Suprapubic skin (tissue), 4 donors: ENCODE results near the gene PGAP3. TPM values are rescaled to one million over a fixed set of nuclear protein-coding genes. Genes with fewer than 3 reads are reported as not detected.

Experiments used
- DNase-seq, 2 donors: peaks; one replicate each; pipeline ENCODE4 v3.0.0-alpha.2; 2019; ENCODE audit warnings: low spot score in 2 of 2
- H3K27ac ChIP-seq: fragments of 200-600 bp; sonication (generic); one replicate; pipeline ENCODE4 v1.5.1; 2019
- H3K27me3 ChIP-seq: fragments of 200-600 bp; sonication (generic); one replicate; pipeline ENCODE4 v1.5.1; 2019
- H3K36me3 ChIP-seq: fragments of 200-600 bp; sonication (generic); one replicate; pipeline ENCODE4 v1.5.1; 2019
- H3K4me1 ChIP-seq: fragments of 200-600 bp; sonication (generic); one replicate; pipeline ENCODE4 v1.5.1; 2019
- H3K4me3 ChIP-seq: fragments of 200-600 bp; sonication (generic); one replicate; pipeline ENCODE4 v1.5.1; 2019; ENCODE audit warnings: mild to moderate bottlenecking
- H3K9me3 ChIP-seq: fragments of 200-600 bp; sonication (generic); one replicate; pipeline ENCODE4 v1.5.1; 2019
- EP300 ChIP-seq: sonication (generic); formaldehyde crosslinking; IDR thresholded peaks from one replicate; pipeline ENCODE4 v1.6.1; 2017; ENCODE audit warnings: antibody characterized with exemption
- POLR2A ChIP-seq, 2 donors: fragments of 450-650 bp; IDR thresholded peaks; one replicate each; pipeline ENCODE4 v1.6.1; 2017; ENCODE audit warnings: antibody characterized with exemption in 2 of 2, mild to moderate bottlenecking in 2 of 2, moderate library complexity in 2 of 2
- POLR2AphosphoS5 ChIP-seq, 3 donors: sonication (generic); formaldehyde crosslinking; IDR thresholded peaks; one replicate each; pipeline ENCODE4 v1.6.1; 2017; ENCODE audit warnings: antibody characterized with exemption in 3 of 3
- WGBS: methylation state at CpG from one replicate; pipeline ENCODE4 v1.1.5; 2018; 5-methylcytosine and 5-hydroxymethylcytosine counted together
- total RNA-seq, 4 donors: library from RNA; depleted of rRNA; stranded (reverse); fragments of >200 nt; gene quantifications; one replicate each; pipeline ENCODE4 v1.1.0, GENCODE V29; 2016
- TF ChIP-seq, protein P1 (sequence below), 2 donors: fragments of 200-600 bp in 1 of 2; fragments of 450-650 bp in 1 of 2; sonication (generic) in 1 of 2; IDR thresholded peaks; one replicate each; pipeline ENCODE4 v1.5.1; 2016 to 2019; ENCODE audit warnings: antibody characterized with exemption in 2 of 2, mild to moderate bottlenecking in 1 of 2, moderate library complexity in 1 of 2

The PGAP3 gene
- total RNA-seq, 4 donors from 2014 or later = 25.7 to 41.5 (median 32.7) TPM

DNA sequence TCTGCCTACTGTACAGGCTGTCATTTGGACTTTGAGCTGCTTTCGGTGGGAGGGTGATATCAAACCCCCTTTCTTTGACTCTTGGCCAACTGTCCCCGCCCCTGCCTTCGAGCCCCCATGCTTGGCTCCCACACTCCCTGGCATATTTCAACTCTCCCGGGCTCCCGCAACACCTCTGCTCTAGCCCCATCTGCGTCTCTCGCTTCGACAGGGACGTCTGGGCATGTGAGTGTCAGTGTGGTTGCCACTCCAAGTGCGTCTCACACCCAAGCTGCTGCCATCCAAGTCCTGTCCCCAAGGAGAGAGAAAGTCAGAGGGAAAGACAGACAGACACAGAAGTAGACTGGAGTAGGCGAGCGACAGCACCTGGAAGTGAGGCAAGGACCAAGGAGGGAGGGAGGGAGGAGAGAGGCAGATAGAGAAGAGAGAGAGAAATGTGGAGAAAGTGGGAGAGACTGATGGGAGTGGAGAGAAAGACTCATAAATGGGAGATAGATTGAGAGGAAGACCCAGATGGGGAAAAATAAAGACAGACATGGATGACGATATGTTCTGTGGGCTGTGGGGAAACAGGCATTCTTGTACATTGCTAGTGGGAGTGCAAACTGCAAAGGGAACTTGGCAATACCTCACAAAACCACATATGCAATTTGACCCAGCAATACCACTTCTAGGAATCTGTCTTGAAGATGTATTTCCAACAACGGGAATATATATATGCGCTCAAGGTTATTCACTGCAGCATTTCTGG, 39.1 kb downstream of the PGAP3 start:
- Histone ChIP-seq H3K27ac (no peak overlapping the region), H3K36me3 (no peaks in the 10 kb centered on the region), H3K9me3 (no peaks in the 10 kb centered on the region), H3K4me1 (peaks cover 27% of the 10 kb centered on the region), H3K27me3 (no peaks in the 10 kb centered on the region), H3K4me3 (no peak overlapping the region)
- TF ChIP-seq EP300 (no peak), POLR2AphosphoS5 (IDR thresholded peaks at IDR 0.05) (no peak), POLR2A (IDR thresholded peaks at IDR 0.05) (no peak)
- TF ChIP-seq, protein P1, sequence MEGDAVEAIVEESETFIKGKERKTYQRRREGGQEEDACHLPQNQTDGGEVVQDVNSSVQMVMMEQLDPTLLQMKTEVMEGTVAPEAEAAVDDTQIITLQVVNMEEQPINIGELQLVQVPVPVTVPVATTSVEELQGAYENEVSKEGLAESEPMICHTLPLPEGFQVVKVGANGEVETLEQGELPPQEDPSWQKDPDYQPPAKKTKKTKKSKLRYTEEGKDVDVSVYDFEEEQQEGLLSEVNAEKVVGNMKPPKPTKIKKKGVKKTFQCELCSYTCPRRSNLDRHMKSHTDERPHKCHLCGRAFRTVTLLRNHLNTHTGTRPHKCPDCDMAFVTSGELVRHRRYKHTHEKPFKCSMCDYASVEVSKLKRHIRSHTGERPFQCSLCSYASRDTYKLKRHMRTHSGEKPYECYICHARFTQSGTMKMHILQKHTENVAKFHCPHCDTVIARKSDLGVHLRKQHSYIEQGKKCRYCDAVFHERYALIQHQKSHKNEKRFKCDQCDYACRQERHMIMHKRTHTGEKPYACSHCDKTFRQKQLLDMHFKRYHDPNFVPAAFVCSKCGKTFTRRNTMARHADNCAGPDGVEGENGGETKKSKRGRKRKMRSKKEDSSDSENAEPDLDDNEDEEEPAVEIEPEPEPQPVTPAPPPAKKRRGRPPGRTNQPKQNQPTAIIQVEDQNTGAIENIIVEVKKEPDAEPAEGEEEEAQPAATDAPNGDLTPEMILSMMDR (IDR thresholded peaks at IDR 0.05) = no peak
- DNase-seq = no peak
- 77% methylated on average over 15 of the region's 15 CpGs for WGBS

DNA sequence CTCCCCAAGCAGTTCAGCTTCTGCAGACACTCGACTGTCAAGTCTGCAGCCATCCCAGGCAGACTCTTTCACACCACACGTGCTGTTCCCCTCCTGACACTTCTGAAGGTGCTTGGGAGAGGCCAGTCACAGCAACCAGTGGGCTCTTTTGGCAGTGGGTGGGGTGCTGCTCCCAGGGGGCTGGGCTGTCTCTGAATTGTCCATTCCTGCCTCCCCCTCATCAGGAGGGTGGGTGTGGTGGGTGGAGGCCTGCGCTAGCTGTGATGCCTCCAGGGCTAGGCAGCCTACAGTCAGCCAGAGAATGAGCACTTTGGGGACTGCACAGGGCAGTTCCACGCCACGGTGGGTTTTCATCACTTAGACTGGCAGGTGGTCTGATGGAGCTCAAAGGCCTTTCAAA, 40.6 kb downstream of the PGAP3 start:
- Histone ChIP-seq H3K27ac (no peak overlapping the region), H3K36me3 (no peaks in the 10 kb centered on the region), H3K4me1 (peaks cover 31% of the 10 kb centered on the region), H3K27me3 (no peaks in the 10 kb centered on the region), H3K9me3 (no peaks in the 10 kb centered on the region), H3K4me3 (no peak overlapping the region)
- 58% methylated on average over 4 of the region's 5 CpGs for WGBS
- DNase-seq = no peak
- TF ChIP-seq, protein P1 (IDR thresholded peaks at IDR 0.05) = no peak
- TF ChIP-seq POLR2A (IDR thresholded peaks at IDR 0.05) (no peak), POLR2AphosphoS5 (IDR thresholded peaks at IDR 0.05) (no peak), EP300 (no peak)

DNA sequence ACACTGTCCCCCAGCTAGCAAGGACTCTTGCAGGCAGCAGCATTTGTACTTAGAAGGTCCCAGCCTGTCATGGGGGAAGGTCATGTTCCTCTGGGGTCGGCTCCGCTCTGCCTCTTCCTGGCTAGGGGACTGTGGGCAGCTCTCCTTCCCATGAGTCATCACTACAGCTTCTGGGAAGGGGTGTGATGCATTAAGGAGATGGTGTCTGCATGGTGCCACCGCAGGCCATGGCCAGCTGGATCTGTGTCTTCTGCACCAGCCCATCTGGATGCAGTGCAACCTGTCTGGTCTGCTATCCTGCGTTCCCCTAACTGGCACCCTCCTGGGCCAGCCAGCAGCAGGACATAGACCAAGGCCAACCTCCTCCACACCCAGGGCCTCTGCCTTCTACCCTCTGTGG, 44.6 kb downstream of the PGAP3 start:
- no peak overlapping the region for H3K4me3 ChIP-seq
- H3K27me3 ChIP-seq = no peaks in the 10 kb centered on the region
- H3K36me3 ChIP-seq = no peaks in the 10 kb centered on the region
- DNase-seq = no peak
- WGBS = 49% methylated on average over 4 of the region's 4 CpGs
- peaks cover 57% of the 10 kb centered on the region for H3K4me1 ChIP-seq
- no peak overlapping the region for H3K27ac ChIP-seq
- TF ChIP-seq POLR2A (IDR thresholded peaks at IDR 0.05) (no peak), EP300 (no peak), POLR2AphosphoS5 (IDR thresholded peaks at IDR 0.05) (no peak)
- TF ChIP-seq, protein P1 (IDR thresholded peaks at IDR 0.05) = no peak
- H3K9me3 ChIP-seq = no peaks in the 10 kb centered on the region

DNA sequence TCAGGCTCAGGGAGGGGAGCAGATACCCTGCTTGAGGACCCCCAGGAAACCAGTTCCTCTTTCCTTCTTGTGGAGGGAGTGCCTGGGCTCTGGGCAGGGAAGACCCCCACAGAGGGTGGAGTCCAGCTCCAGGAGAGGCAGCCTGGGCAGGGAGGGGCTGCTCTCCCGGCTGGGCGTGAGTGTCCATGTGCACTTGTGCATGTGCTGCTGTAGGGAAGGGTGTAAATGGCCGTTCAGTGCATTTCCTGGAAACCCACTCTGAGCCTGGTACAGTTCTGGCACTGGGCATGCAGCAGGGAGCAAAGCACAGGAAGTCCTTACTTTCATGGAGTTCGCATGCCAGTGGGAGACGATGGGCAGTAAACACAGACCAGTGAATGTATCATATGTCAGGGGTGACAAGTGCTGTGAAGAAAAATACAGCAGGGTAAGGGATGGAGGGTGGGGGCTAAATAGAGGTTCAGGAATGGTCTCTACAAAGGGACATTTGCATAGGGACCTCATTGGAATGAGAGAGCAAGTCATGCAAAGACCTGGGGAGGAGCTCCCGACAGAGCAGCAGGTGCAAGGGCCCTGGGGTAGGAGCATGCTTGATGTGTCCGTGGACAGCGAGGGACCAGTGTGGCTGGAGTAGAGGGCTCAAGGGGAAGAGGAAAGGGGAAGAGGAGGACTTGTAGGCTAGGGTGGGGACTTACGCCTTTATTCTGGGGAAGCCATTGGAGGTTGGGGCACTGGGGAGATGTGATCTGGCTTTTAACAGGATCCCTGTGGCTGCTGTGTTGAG, 45.4 kb downstream of the PGAP3 start:
- no peaks in the 10 kb centered on the region for H3K9me3 ChIP-seq
- WGBS = 84% methylated on average over 9 of the region's 9 CpGs
- no peak overlapping the region for H3K27ac ChIP-seq
- DNase-seq = no peak
- no peaks in the 10 kb centered on the region for H3K36me3 ChIP-seq
- H3K4me3 ChIP-seq = no peak overlapping the region
- no peak for TF ChIP-seq POLR2AphosphoS5 (IDR thresholded peaks at IDR 0.05)
- TF ChIP-seq EP300 = no peak
- no peak for TF ChIP-seq POLR2A (IDR thresholded peaks at IDR 0.05)
- TF ChIP-seq, protein P1 (IDR thresholded peaks at IDR 0.05) = no peak
- no peaks in the 10 kb centered on the region for H3K27me3 ChIP-seq
- peaks cover 65% of the 10 kb centered on the region for H3K4me1 ChIP-seq

DNA sequence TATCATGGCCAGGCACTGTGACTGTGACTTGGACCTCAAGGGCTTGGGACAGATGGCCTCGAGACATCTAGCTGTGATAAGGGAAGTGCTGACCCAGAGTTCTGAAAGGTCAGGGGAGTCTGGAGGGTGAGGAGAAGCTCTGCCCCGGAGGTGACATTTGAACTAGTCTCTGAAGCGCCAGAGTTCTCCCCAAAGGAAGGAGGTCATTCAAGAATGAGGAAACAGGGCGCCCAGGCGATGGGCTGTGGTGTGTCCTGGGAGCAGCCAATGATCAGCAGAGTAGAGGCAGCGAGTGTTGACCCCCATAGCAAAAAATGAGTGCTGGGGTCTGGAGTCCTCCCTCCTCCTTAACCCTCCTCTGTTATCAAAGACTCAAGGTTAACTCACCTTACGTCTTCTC, 46.0 kb downstream of the PGAP3 start:
- no peak for DNase-seq
- TF ChIP-seq POLR2AphosphoS5 (IDR thresholded peaks at IDR 0.05) (no peak), POLR2A (IDR thresholded peaks at IDR 0.05) (no peak), EP300 (no peak)
- TF ChIP-seq, protein P1 (IDR thresholded peaks at IDR 0.05) = no peak
- H3K27ac ChIP-seq = no peak overlapping the region
- H3K4me1 ChIP-seq = peaks cover 65% of the 10 kb centered on the region
- H3K36me3 ChIP-seq = no peaks in the 10 kb centered on the region
- H3K4me3 ChIP-seq = no peak overlapping the region
- no peaks in the 10 kb centered on the region for H3K9me3 ChIP-seq
- 71% methylated on average over 7 of the region's 7 CpGs for WGBS
- no peaks in the 10 kb centered on the region for H3K27me3 ChIP-seq
